SJCRH30 (cell line): ENCODE data around the gene SIPA1L3. TPM values are rescaled to one million over a fixed set of nuclear protein-coding genes. Genes with fewer than 3 reads are reported as not detected.
A peak's percentile ranks its signal among the peaks of the same experiment; 100 is the strongest.

Source experiments
- DNase-seq, 2 experiments: peaks; one replicate each; pipeline ENCODE4 v3.0.0-alpha.2; 2015 to 2020
- H3K27ac ChIP-seq: fragments of 250-450 bp; sonication (Bioruptor Pico); 2 replicates; pipeline ENCODE4 v1.5.1; 2020; ENCODE audit warnings: mild to moderate bottlenecking, moderate library complexity
- H3K27me3 ChIP-seq: fragments of 250-450 bp; sonication (Bioruptor Pico); 2 replicates; pipeline ENCODE4 v1.5.1; 2020; ENCODE audit warnings: mild to moderate bottlenecking, moderate library complexity
- H3K36me3 ChIP-seq: fragments of 250-450 bp; sonication (Bioruptor Pico); 2 replicates; pipeline ENCODE4 v1.5.1; 2020; ENCODE audit warnings: mild to moderate bottlenecking, moderate library complexity
- H3K4me1 ChIP-seq: fragments of 250-450 bp; sonication (Bioruptor Pico); 2 replicates; pipeline ENCODE4 v1.5.1; 2020; ENCODE audit warnings: mild to moderate bottlenecking, moderate library complexity
- H3K4me3 ChIP-seq: fragments of 250-450 bp; sonication (Bioruptor Pico); 2 replicates; pipeline ENCODE4 v1.5.1; 2020; ENCODE audit warnings: mild to moderate bottlenecking, moderate library complexity
- H3K9me3 ChIP-seq: fragments of 250-450 bp; sonication (Bioruptor Pico); replicated peaks from 2 replicates; pipeline ENCODE4 v1.5.1; 2020; ENCODE audit warnings: mild to moderate bottlenecking, moderate library complexity
- total RNA-seq: library from RNA; depleted of rRNA; stranded (reverse); fragments of >200 nt; shearing (Covaris generic); gene quantifications from 2 replicates; pipeline ENCODE4 v1.2.3, GENCODE V29; 2014

SIPA1L3 gene
- total RNA-seq, 1 experiment from 2014 or later = 19.8 TPM

- Histone ChIP-seq H3K36me3 (no peaks in the 10 kb centered on the region), H3K27me3 (no peaks in the 10 kb centered on the region), H3K4me3 (no peak overlapping the region), H3K4me1 (peaks cover 8% of the 10 kb centered on the region), H3K27ac (no peak overlapping the region), H3K9me3 (no peaks in the 10 kb centered on the region)
- DNase-seq = no peak
These were observed 94.3 kb downstream of the SIPA1L3 start for GRCh38 chr19:38001158-38001781.

GRCh38 chr19:38003438-38004185, 96.6 kb downstream of the SIPA1L3 start:
- Histone ChIP-seq H3K36me3 (no peaks in the 10 kb centered on the region), H3K27ac (peak overlapping the region; percentile 92), H3K27me3 (no peaks in the 10 kb centered on the region), H3K4me1 (peaks cover 8% of the 10 kb centered on the region), H3K4me3 (peak overlapping the region; percentile 50), H3K9me3 (no peaks in the 10 kb centered on the region)
- peak; percentile 94 to 96 for DNase-seq

GRCh38 chr19:38004186-38004520, 97.1 kb downstream of the SIPA1L3 start:
- H3K4me3 ChIP-seq = peak overlapping the region; percentile 50
- H3K27me3 ChIP-seq = no peaks in the 10 kb centered on the region
- H3K9me3 ChIP-seq = no peaks in the 10 kb centered on the region
- peaks cover 8% of the 10 kb centered on the region for H3K4me1 ChIP-seq
- peak overlapping the region; percentile 92 for H3K27ac ChIP-seq
- no peak for DNase-seq
- no peaks in the 10 kb centered on the region for H3K36me3 ChIP-seq

GRCh38 chr19:38004521-38005223, 97.7 kb downstream of the SIPA1L3 start:
- peak; percentile 95 to 99 for DNase-seq
- peak overlapping the region; percentile 92 for H3K27ac ChIP-seq
- H3K4me3 ChIP-seq = peak overlapping the region; percentile 50
- no peaks in the 10 kb centered on the region for H3K36me3 ChIP-seq
- H3K4me1 ChIP-seq = peaks cover 8% of the 10 kb centered on the region
- H3K9me3 ChIP-seq = no peaks in the 10 kb centered on the region
- no peaks in the 10 kb centered on the region for H3K27me3 ChIP-seq

- H3K36me3 ChIP-seq = no peaks in the 10 kb centered on the region
- peaks cover 8% of the 10 kb centered on the region for H3K4me1 ChIP-seq
- no peaks in the 10 kb centered on the region for H3K9me3 ChIP-seq
- H3K27me3 ChIP-seq = no peaks in the 10 kb centered on the region
- peak overlapping the region; percentile 92 for H3K27ac ChIP-seq
- H3K4me3 ChIP-seq = peak overlapping the region; percentile 50
- no peak for DNase-seq
These were observed 98.2 kb downstream of the SIPA1L3 start for GRCh38 chr19:38005224-38005614.

GRCh38 chr19:38006361-38007045, 99.5 kb downstream of the SIPA1L3 start:
- Histone ChIP-seq H3K36me3 (no peaks in the 10 kb centered on the region), H3K4me3 (no peak overlapping the region), H3K27ac (no peak overlapping the region), H3K4me1 (peaks cover 15% of the 10 kb centered on the region), H3K27me3 (no peaks in the 10 kb centered on the region), H3K9me3 (no peaks in the 10 kb centered on the region)
- no peak for DNase-seq

GRCh38 chr19:38009650-38010242, 102.7 kb downstream of the SIPA1L3 start:
- peaks cover 4% of the 10 kb centered on the region; the same call in 1 of the 2 replicates for H3K36me3 ChIP-seq
- no peak for DNase-seq
- peaks cover 23% of the 10 kb centered on the region for H3K4me1 ChIP-seq
- H3K9me3 ChIP-seq = no peaks in the 10 kb centered on the region
- H3K4me3 ChIP-seq = no peak overlapping the region
- no peak overlapping the region for H3K27ac ChIP-seq
- no peaks in the 10 kb centered on the region for H3K27me3 ChIP-seq

- DNase-seq = peak; percentile 80
- no peaks in the 10 kb centered on the region for H3K27me3 ChIP-seq
- H3K9me3 ChIP-seq = no peaks in the 10 kb centered on the region
- no peak overlapping the region for H3K4me3 ChIP-seq
- peaks cover 16% of the 10 kb centered on the region; the same call in 1 of the 2 replicates for H3K4me1 ChIP-seq
- peaks cover 4% of the 10 kb centered on the region; the same call in 1 of the 2 replicates for H3K36me3 ChIP-seq
- peak overlapping the region; percentile 40; the same call in 1 of the 2 replicates for H3K27ac ChIP-seq
These were observed 104.4 kb downstream of the SIPA1L3 start for GRCh38 chr19:38011426-38011825.

GRCh38 chr19:38012290-38012689, 105.3 kb downstream of the SIPA1L3 start:
- no peak overlapping the region for H3K4me3 ChIP-seq
- H3K27ac ChIP-seq = no peak overlapping the region
- H3K27me3 ChIP-seq = no peaks in the 10 kb centered on the region
- no peaks in the 10 kb centered on the region for H3K9me3 ChIP-seq
- peaks cover 16% of the 10 kb centered on the region; the same call in 1 of the 2 replicates for H3K4me1 ChIP-seq
- peaks cover 4% of the 10 kb centered on the region; the same call in 1 of the 2 replicates for H3K36me3 ChIP-seq
- no peak for DNase-seq

- no peak overlapping the region for H3K4me3 ChIP-seq
- H3K27me3 ChIP-seq = no peaks in the 10 kb centered on the region
- H3K4me1 ChIP-seq = peaks cover 16% of the 10 kb centered on the region; the same call in 1 of the 2 replicates
- H3K27ac ChIP-seq = no peak overlapping the region
- H3K9me3 ChIP-seq = no peaks in the 10 kb centered on the region
- DNase-seq = no peak
- peaks cover 4% of the 10 kb centered on the region; the same call in 1 of the 2 replicates for H3K36me3 ChIP-seq
These were observed 105.9 kb downstream of the SIPA1L3 start for GRCh38 chr19:38012944-38013343.

GRCh38 chr19:38013913-38014580, 107.0 kb downstream of the SIPA1L3 start:
- DNase-seq = no peak
- peaks cover 4% of the 10 kb centered on the region; the same call in 1 of the 2 replicates for H3K36me3 ChIP-seq
- no peaks in the 10 kb centered on the region for H3K27me3 ChIP-seq
- H3K4me1 ChIP-seq = peaks cover 16% of the 10 kb centered on the region; the same call in 1 of the 2 replicates
- no peak overlapping the region for H3K27ac ChIP-seq
- H3K9me3 ChIP-seq = no peaks in the 10 kb centered on the region
- no peak overlapping the region for H3K4me3 ChIP-seq

GRCh38 chr19:38015216-38015615, 108.2 kb downstream of the SIPA1L3 start:
- no peak for DNase-seq
- no peak overlapping the region for H3K4me3 ChIP-seq
- H3K9me3 ChIP-seq = no peaks in the 10 kb centered on the region
- no peak overlapping the region for H3K27ac ChIP-seq
- peaks cover 4% of the 10 kb centered on the region; the same call in 1 of the 2 replicates for H3K36me3 ChIP-seq
- H3K27me3 ChIP-seq = no peaks in the 10 kb centered on the region
- peaks cover 16% of the 10 kb centered on the region; the same call in 1 of the 2 replicates for H3K4me1 ChIP-seq

- Histone ChIP-seq H3K36me3 (peaks cover 4% of the 10 kb centered on the region; the same call in 1 of the 2 replicates), H3K9me3 (no peaks in the 10 kb centered on the region), H3K4me3 (no peak overlapping the region), H3K4me1 (peaks cover 16% of the 10 kb centered on the region; the same call in 1 of the 2 replicates), H3K27ac (no peak overlapping the region), H3K27me3 (no peaks in the 10 kb centered on the region)
- DNase-seq = no peak
These were observed 108.8 kb downstream of the SIPA1L3 start for GRCh38 chr19:38015761-38016160.
